ENCODE results near the gene NECTIN1. TPM values are rescaled to one million over a fixed set of nuclear protein-coding genes. Genes with fewer than 3 reads are reported as not detected.
A peak's percentile ranks its signal among the peaks of the same experiment; 100 is the strongest.

The NECTIN1 gene
- total RNA-seq, 1 donor from 2014 or later = 85.3 TPM

DNA sequence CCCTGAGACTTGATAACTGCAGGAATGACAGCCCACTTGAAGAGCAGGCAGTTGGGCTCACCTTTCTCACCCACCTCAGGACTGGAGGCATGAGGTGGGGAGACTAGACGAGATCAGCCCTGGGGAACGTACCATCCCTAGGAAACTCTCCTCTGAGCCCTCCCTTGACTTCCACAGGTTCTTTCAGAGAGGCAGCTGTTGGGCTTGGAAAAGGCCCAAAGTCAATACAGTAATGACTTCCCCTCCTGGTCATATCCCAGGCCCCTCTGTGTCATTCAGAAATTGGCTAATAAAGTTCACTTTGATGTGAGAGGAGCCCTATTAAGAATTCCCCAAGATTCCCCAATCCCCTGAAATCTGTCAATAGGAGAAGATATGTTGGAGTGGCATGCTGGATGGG is 5.8 kb upstream of the NECTIN1 start:
- no peaks in the 10 kb centered on the region for H3K36me3 ChIP-seq (ENCODE audit: control insufficient read depth, insufficient read depth, low read length)
- no peak overlapping the region for H3K4me3 ChIP-seq (ENCODE audit: low read depth, low read length)
- TF ChIP-seq, protein P1, sequence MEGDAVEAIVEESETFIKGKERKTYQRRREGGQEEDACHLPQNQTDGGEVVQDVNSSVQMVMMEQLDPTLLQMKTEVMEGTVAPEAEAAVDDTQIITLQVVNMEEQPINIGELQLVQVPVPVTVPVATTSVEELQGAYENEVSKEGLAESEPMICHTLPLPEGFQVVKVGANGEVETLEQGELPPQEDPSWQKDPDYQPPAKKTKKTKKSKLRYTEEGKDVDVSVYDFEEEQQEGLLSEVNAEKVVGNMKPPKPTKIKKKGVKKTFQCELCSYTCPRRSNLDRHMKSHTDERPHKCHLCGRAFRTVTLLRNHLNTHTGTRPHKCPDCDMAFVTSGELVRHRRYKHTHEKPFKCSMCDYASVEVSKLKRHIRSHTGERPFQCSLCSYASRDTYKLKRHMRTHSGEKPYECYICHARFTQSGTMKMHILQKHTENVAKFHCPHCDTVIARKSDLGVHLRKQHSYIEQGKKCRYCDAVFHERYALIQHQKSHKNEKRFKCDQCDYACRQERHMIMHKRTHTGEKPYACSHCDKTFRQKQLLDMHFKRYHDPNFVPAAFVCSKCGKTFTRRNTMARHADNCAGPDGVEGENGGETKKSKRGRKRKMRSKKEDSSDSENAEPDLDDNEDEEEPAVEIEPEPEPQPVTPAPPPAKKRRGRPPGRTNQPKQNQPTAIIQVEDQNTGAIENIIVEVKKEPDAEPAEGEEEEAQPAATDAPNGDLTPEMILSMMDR (IDR thresholded peaks at IDR 0.05; ENCODE audit: insufficient read depth, low read length, severe bottlenecking) = no peak
- FAIRE-seq = no peak
- DNase-seq (ENCODE audit: low read depth) = no peak
- no peaks in the 10 kb centered on the region for H3K27me3 ChIP-seq (ENCODE audit: control insufficient read depth, insufficient read depth, low read length)

DNA sequence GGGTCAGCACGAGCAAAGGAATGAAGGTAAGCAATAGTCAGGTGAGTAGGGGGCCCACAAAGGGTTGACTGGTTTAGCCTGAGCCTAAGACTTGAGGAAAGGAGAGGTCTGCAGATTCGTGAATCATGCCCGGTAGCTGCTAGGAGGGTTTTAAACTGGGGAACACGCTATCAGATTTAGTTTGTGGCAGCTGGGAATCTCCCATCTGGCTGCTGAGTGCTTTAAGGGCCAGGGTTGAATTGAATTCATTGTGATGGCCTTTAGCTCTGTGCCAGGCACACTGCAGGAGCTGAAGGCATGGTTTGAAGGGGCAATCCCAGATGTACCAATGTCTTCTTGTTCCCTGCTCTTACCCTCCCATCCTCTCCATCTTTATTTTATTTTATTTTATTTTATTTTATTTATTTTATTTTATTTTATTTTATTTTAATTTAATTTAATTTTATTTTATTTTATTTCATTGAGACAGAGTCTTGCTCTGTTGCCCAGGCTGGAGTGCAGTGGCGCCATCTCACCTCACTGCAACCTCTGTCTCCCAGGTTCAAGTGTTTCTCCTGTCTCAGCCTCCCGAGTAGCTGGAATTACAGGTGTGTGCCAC is 1.9 kb upstream of the NECTIN1 start:
- Histone ChIP-seq H3K4me3 (ENCODE audit: low read depth, low read length) (no peak overlapping the region), H3K36me3 (ENCODE audit: control insufficient read depth, insufficient read depth, low read length) (peaks cover 17% of the 10 kb centered on the region), H3K27me3 (ENCODE audit: control insufficient read depth, insufficient read depth, low read length) (no peaks in the 10 kb centered on the region)
- TF ChIP-seq, protein P1 (IDR thresholded peaks at IDR 0.05; ENCODE audit: insufficient read depth, low read length, severe bottlenecking) = no peak
- FAIRE-seq = no peak
- no peak for DNase-seq (ENCODE audit: low read depth)

DNA sequence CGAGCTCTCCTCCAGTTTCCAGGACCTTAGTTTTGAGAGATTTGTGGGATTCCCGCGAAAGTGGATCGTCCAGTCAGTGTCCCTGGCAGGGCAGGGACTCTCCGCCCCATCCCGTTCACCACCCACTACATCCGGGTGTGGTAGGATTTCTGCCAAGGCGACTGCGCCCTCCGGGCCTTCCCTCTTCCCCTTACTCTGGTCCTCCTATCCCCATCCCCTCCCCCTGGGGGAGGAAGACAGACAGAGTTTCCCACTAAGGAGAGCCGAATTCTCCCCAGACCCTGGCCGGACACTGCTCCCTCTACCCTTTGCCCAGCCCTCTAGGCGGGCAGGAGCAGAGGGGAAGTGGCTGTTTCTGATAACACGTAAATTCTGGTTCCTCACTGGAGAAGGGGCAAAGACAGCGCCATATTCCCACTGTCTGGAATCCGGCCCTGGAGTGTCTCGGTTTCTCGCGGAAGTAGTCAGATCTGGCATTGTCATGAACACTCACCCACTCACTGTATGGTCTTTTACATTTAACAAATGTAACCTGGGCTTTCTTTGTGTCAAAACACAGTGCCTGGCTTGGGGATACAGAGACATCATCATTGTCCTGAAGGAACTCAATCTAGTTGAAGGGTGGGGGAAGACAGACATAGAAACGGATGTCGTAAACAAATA is 1.1 kb upstream of the NECTIN1 start:
- Histone ChIP-seq H3K4me3 (ENCODE audit: low read depth, low read length) (peak overlapping the region; percentile 98), H3K36me3 (ENCODE audit: control insufficient read depth, insufficient read depth, low read length) (peaks cover 23% of the 10 kb centered on the region), H3K27me3 (ENCODE audit: control insufficient read depth, insufficient read depth, low read length) (no peaks in the 10 kb centered on the region)
- DNase-seq (ENCODE audit: low read depth) = peak; percentile 61
- FAIRE-seq = no peak
- TF ChIP-seq, protein P1 (IDR thresholded peaks at IDR 0.05; ENCODE audit: insufficient read depth, low read length, severe bottlenecking) = no peak

DNA sequence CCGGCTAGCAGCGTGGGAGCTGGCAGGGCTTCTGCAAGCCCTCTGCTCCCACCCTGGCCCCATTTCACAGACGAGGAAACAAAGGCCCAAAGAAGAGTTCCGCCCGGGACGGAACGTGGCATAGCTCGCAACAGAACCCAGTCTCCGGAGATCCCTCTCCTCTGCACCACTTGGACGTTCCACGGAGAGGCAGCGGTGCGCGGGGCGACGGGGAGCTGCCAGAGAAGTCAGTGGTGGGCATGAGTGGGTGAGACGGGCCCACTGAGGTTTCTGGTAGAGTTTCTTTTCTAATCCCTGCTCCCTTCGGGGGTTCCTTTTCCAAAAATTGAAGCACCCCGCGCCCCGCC is 554 bp upstream of the NECTIN1 start:
- TF ChIP-seq, protein P1 (IDR thresholded peaks at IDR 0.05; ENCODE audit: insufficient read depth, low read length, severe bottlenecking) = no peak
- H3K27me3 ChIP-seq (ENCODE audit: control insufficient read depth, insufficient read depth, low read length) = no peaks in the 10 kb centered on the region
- no peak for FAIRE-seq
- DNase-seq (ENCODE audit: low read depth) = no peak
- peaks cover 24% of the 10 kb centered on the region for H3K36me3 ChIP-seq (ENCODE audit: control insufficient read depth, insufficient read depth, low read length)
- H3K4me3 ChIP-seq (ENCODE audit: low read depth, low read length) = peak overlapping the region; percentile 98

DNA sequence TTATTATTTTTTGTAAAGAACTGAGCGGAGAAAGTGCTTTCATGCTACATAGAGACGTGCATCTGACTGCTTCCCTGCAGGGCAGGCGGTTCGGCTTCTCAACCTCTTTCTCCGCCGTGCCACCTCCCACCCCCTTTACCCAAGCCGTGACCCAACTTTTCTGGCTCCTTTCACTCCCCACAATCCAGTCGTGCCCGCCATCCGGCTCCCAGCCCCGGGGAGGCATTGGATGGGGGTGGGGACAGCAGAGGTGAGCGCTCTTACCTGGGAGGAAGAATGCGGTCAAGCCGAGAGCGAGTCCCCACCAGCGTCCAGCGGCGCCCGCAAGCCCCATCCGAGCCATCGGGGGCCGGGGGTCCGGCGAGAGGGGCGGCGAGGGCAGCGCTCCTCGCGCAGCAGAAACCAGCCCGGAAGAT is 781 bp downstream of the NECTIN1 start:
- TF ChIP-seq, protein P1 (IDR thresholded peaks at IDR 0.05; ENCODE audit: insufficient read depth, low read length, severe bottlenecking) = no peak
- peak overlapping the region; percentile 98 for H3K4me3 ChIP-seq (ENCODE audit: low read depth, low read length)
- H3K27me3 ChIP-seq (ENCODE audit: control insufficient read depth, insufficient read depth, low read length) = no peaks in the 10 kb centered on the region
- FAIRE-seq (no peak), DNase-seq (ENCODE audit: low read depth) (no peak)
- peaks cover 27% of the 10 kb centered on the region for H3K36me3 ChIP-seq (ENCODE audit: control insufficient read depth, insufficient read depth, low read length)
